GM13977 (cell line): ENCODE measurements around the gene PCLAF.

ENCODE experiments used
- DNase-seq: peaks from one replicate; pipeline ENCODE4 v3.0.0; 2012; ENCODE audit warnings: low spot score
- CTCF ChIP-seq: IDR thresholded peaks from 2 replicates; pipeline ENCODE4 v1.5.1; 2012; ENCODE audit warnings: mild to moderate bottlenecking, control low read depth; ENCODE audit not compliant: insufficient read depth; ENCODE audit errors: extremely low read depth, missing control alignments
- in situ Hi-C: fragments of 300-500 bp; cut with MboI; formaldehyde crosslinking; loops from one replicate; pipeline ENCODE4 v1.12.0; 2022; ENCODE audit warnings: low sequenced_read_pairs, low pct_unique_long_range_greater_than_20kb, mixed read lengths, inconsistent platforms; ENCODE audit not compliant: unreplicated experiment

Gene PCLAF

GRCh38 chr15:64369078-64369607 is 12.1 kb downstream of the PCLAF start:
- TF ChIP-seq CTCF, result no peak
- no peak for DNase-seq
- in situ Hi-C loops, result no loop called here

GRCh38 chr15:64361259-64361658 is 20.0 kb downstream of the PCLAF start:
- DNase-seq, result no peak
- TF ChIP-seq CTCF, result no peak
- in situ Hi-C loops, result no loop called here

- in situ Hi-C loops, result no loop called here
- DNase-seq, result no peak
- no peak for TF ChIP-seq CTCF
Measured at GRCh38 chr15:64356710-64357040, 24.6 kb downstream of the PCLAF start.

GRCh38 chr15:64355944-64356709 is 25.1 kb downstream of the PCLAF start, which contains the start of gene CSNK1G1:
Gene CSNK1G1, minus strand, starts transcription at chr15:64356173. Its CDS starts 55,674 bp downstream, at chr15:64300499.
- in situ Hi-C loops, result no loop called here
- peak; percentile 91 for DNase-seq

GRCh38 chr15:64355348-64355943 is 25.8 kb downstream of the PCLAF start:
- no peak for TF ChIP-seq CTCF
- in situ Hi-C loops, result no loop called here
- no peak for DNase-seq

More at GRCh38 chr15:64355944-64356709, 25.1 kb downstream of the PCLAF start, which contains the start of gene CSNK1G1:
- TF ChIP-seq CTCF, result peak; percentile 37

GRCh38 chr15:64354688-64355344 is 26.4 kb downstream of the PCLAF start:
- no peak for TF ChIP-seq CTCF
- DNase-seq, result no peak
- in situ Hi-C loops, result no loop called here
